OCI-LY7 (cell line): ENCODE results near the gene PIMREG. TPM values are rescaled to one million over a fixed set of nuclear protein-coding genes. Genes with fewer than 3 reads are reported as not detected.
A peak's percentile ranks its signal among the peaks of the same experiment; 100 is the strongest.

Source experiments
- BruUV-seq: library from RNA; stranded (reverse); fragments of 400-500 nt; replicated peaks from 2 replicates; lab custom pipeline; 2021; lab: Mats Ljungman, UMichigan
- CTCF ChIA-PET: fragments of 300-600 bp; sonication (Branson Sonifier 250); formaldehyde crosslinking; loops from one replicate; lab custom pipeline; 2022; ENCODE audit warnings: antibody characterized with exemption; ENCODE audit not compliant: unreplicated experiment; lab: Charles Lee
- POLR2A ChIA-PET: fragments of 300-600 bp; sonication (Branson Sonifier 250); formaldehyde crosslinking; loops from one replicate; lab custom pipeline; 2022; ENCODE audit warnings: antibody characterized with exemption; lab: Charles Lee
- DNase-seq: peaks from one replicate; pipeline ENCODE4 v3.0.0-alpha.2; 2015; ENCODE audit warnings: low spot score
- H2AFZ ChIP-seq: fragments of 200-600 bp; sonication (generic), shearing (Covaris generic); 2 replicates; pipeline ENCODE4 v1.6.1; 2014; ENCODE audit warnings: mild to moderate bottlenecking, antibody characterized with exemption, low read length, moderate library complexity
- H3K27ac ChIP-seq: fragments of 200-600 bp; sonication (generic); 2 replicates; pipeline ENCODE4 v1.5.1; 2014; ENCODE audit warnings: mixed run types, low read depth, mild to moderate bottlenecking, moderate library complexity, low read length, inconsistent platforms; ENCODE audit not compliant: poor library complexity, severe bottlenecking
- H3K36me3 ChIP-seq: fragments of 200-600 bp; sonication (generic); 2 replicates; pipeline ENCODE4 v1.6.1; 2014; ENCODE audit warnings: mild to moderate bottlenecking, antibody characterized with exemption, low read length, moderate library complexity, mixed read lengths; ENCODE audit not compliant: insufficient read depth
- H3K4me1 ChIP-seq: fragments of 200-600 bp; sonication (generic); 2 replicates; pipeline ENCODE4 v1.5.1; 2014; ENCODE audit warnings: mild to moderate bottlenecking, low read length; ENCODE audit not compliant: insufficient read depth, poor library complexity, severe bottlenecking
- H3K4me2 ChIP-seq: fragments of 200-600 bp; sonication (generic); 2 replicates; pipeline ENCODE4 v1.6.1; 2014; ENCODE audit warnings: mild to moderate bottlenecking, low read length
- H3K4me3 ChIP-seq: fragments of 200-600 bp; sonication (generic); 2 replicates; pipeline ENCODE4 v1.5.1; 2014; ENCODE audit warnings: mild to moderate bottlenecking, low read depth, low read length; ENCODE audit not compliant: poor library complexity, severe bottlenecking
- H3K79me2 ChIP-seq: fragments of 200-600 bp; sonication (generic); 2 replicates; pipeline ENCODE4 v1.6.1; 2016; ENCODE audit warnings: low read depth, mild to moderate bottlenecking, low read length, moderate library complexity, mixed read lengths; ENCODE audit not compliant: insufficient read depth
- H3K9me2 ChIP-seq: fragments of 200-600 bp; sonication (generic); 2 replicates; pipeline ENCODE4 v1.6.1; 2016; ENCODE audit warnings: mild to moderate bottlenecking, low read length, mixed read lengths; ENCODE audit not compliant: insufficient read depth
- H3K9me3 ChIP-seq: fragments of 200-600 bp; sonication (generic); 2 replicates; pipeline ENCODE4 v1.6.1; 2014; ENCODE audit warnings: mild to moderate bottlenecking, mixed run types, low read length, mixed read lengths
- H4K20me1 ChIP-seq: fragments of 200-600 bp; sonication (generic); 2 replicates; pipeline ENCODE4 v1.6.1; 2014; ENCODE audit warnings: mild to moderate bottlenecking, antibody characterized with exemption, low read length, moderate library complexity, mixed read lengths; ENCODE audit not compliant: insufficient read depth
- EZH2phosphoT487 ChIP-seq: fragments of 200-600 bp; sonication (generic); IDR thresholded peaks from 2 replicates; pipeline ENCODE4 v1.6.1; 2018; ENCODE audit warnings: low read depth, borderline replicate concordance, mild to moderate bottlenecking, mixed run types, antibody characterized with exemption, low read length, moderate library complexity, mixed read lengths
- intact Hi-C: fragments of 100-400 bp; cut with micrococcal nuclease; formaldehyde crosslinking; loops from one replicate; pipeline ENCODE4 v1.10.0; 2022; ENCODE audit not compliant: unreplicated experiment
- total RNA-seq, 2 experiments: library from RNA; depleted of rRNA in 1 of 2; stranded (reverse); fragments of >200 nt in 1 of 2; shearing (Covaris generic) in 1 of 2; gene quantifications; 2 replicates each; pipeline ENCODE4 v1.2.3, GENCODE V29; 2014 to 2022
- TF ChIP-seq, protein P1 (sequence below): fragments of 200-600 bp; sonication (generic); conservative IDR thresholded peaks from 2 replicates; pipeline ENCODE4 v1.5.1; 2014; ENCODE audit warnings: mild to moderate bottlenecking, antibody characterized with exemption, low read length, moderate library complexity, mixed read lengths

Gene PIMREG
- total RNA-seq, 2 experiments from 2014 or later = 22.7 to 39.4 TPM

GRCh38 chr17:6492892-6493674, 48.8 kb downstream of the PIMREG start:
- H3K9me3 ChIP-seq = no peaks in the 10 kb centered on the region
- H3K4me1 ChIP-seq = peaks cover 28% of the 10 kb centered on the region
- POLR2A ChIA-PET = no interaction called here
- TF ChIP-seq, protein P1, sequence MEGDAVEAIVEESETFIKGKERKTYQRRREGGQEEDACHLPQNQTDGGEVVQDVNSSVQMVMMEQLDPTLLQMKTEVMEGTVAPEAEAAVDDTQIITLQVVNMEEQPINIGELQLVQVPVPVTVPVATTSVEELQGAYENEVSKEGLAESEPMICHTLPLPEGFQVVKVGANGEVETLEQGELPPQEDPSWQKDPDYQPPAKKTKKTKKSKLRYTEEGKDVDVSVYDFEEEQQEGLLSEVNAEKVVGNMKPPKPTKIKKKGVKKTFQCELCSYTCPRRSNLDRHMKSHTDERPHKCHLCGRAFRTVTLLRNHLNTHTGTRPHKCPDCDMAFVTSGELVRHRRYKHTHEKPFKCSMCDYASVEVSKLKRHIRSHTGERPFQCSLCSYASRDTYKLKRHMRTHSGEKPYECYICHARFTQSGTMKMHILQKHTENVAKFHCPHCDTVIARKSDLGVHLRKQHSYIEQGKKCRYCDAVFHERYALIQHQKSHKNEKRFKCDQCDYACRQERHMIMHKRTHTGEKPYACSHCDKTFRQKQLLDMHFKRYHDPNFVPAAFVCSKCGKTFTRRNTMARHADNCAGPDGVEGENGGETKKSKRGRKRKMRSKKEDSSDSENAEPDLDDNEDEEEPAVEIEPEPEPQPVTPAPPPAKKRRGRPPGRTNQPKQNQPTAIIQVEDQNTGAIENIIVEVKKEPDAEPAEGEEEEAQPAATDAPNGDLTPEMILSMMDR = no peak
- no peak for TF ChIP-seq EZH2phosphoT487
- peak overlapping the region; percentile 26 for H3K4me3 ChIP-seq
- H3K4me2 ChIP-seq = peak overlapping the region; percentile 46; the same call in 1 of the 2 replicates
- H3K9me2 ChIP-seq = no peaks in the 10 kb centered on the region
- no peaks in the 10 kb centered on the region for H3K36me3 ChIP-seq
- CTCF ChIA-PET = no interaction called here
- BruUV-seq = no TSS peak
- H3K79me2 ChIP-seq = no peaks in the 10 kb centered on the region
- peak overlapping the region; percentile 92 for H2AFZ ChIP-seq
- intact Hi-C loops = no loop called here
- peak overlapping the region; percentile 20 for H3K27ac ChIP-seq
- peak; percentile 61 for DNase-seq
- no peaks in the 10 kb centered on the region for H4K20me1 ChIP-seq

GRCh38 chr17:6494239-6494941, 50.1 kb downstream of the PIMREG start:
- Histone ChIP-seq H3K9me3 (no peaks in the 10 kb centered on the region), H3K9me2 (no peaks in the 10 kb centered on the region), H3K79me2 (no peaks in the 10 kb centered on the region), H3K27ac (no peak overlapping the region), H3K4me3 (no peak overlapping the region), H3K4me2 (no peak overlapping the region), H3K4me1 (peaks cover 28% of the 10 kb centered on the region), H4K20me1 (no peaks in the 10 kb centered on the region), H2AFZ (no peak overlapping the region), H3K36me3 (no peaks in the 10 kb centered on the region)
- POLR2A ChIA-PET = no interaction called here
- no TSS peak for BruUV-seq
- intact Hi-C loops = no loop called here
- DNase-seq = no peak
- TF ChIP-seq EZH2phosphoT487 = no peak
- TF ChIP-seq, protein P1 = no peak
- CTCF ChIA-PET = no interaction called here
